ENCODE measurements around the gene PTPRD.

The PTPRD gene

GRCh38 chr9:8267636-8268035, 2345.2 kb downstream of the PTPRD start:
- no peak for DNase-seq

- DNase-seq, result no peak
Measured at GRCh38 chr9:8266861-8267260, 2345.9 kb downstream of the PTPRD start.

GRCh38 chr9:8265281-8265680, 2347.5 kb downstream of the PTPRD start:
- DNase-seq, result no peak

Measured in NCI-H2227 treated with DMSO at 0.1 percent for 48 hours (cell line).